Trophoblast cell (in vitro differentiated cells and primary cell): Measurements from ENCODE around the gene SIGLEC11.
"Not testable (repeated sequence)": the region's sequence is repeated elsewhere in the genome, so short reads cannot be mapped to it uniquely, and the experiment has no call there.

ENCODE experiments used
- DNase-seq, 2 donors: peaks; one replicate each; pipeline ENCODE4 v3.0.0-alpha.2; 2016
- H2AFZ ChIP-seq: 2 replicates; pipeline ENCODE4 v1.6.1; 2013; ENCODE audit warnings: low read length, moderate library complexity, mild to moderate bottlenecking; ENCODE audit not compliant: insufficient read depth, poor library complexity
- H2AK5ac ChIP-seq: 2 replicates; pipeline ENCODE4 v1.6.1; 2013; ENCODE audit warnings: mild to moderate bottlenecking, low read length
- H2BK120ac ChIP-seq: 2 replicates; pipeline ENCODE4 v1.6.1; 2013; ENCODE audit warnings: low read length, mild to moderate bottlenecking, moderate library complexity; ENCODE audit not compliant: insufficient read depth, poor library complexity
- H2BK12ac ChIP-seq: 2 replicates; pipeline ENCODE4 v1.6.1; 2013; ENCODE audit warnings: mild to moderate bottlenecking, low read length, moderate library complexity
- H2BK5ac ChIP-seq: 2 replicates; pipeline ENCODE4 v1.6.1; 2013; ENCODE audit warnings: low read length, low read depth, moderate library complexity, mild to moderate bottlenecking; ENCODE audit not compliant: poor library complexity
- H3K14ac ChIP-seq: 2 replicates; pipeline ENCODE4 v1.6.1; 2013; ENCODE audit warnings: mild to moderate bottlenecking, low read length
- H3K18ac ChIP-seq: 2 replicates; pipeline ENCODE4 v1.6.1; 2013; ENCODE audit warnings: mild to moderate bottlenecking, low read length
- H3K23ac ChIP-seq: 2 replicates; pipeline ENCODE4 v1.6.1; 2013; ENCODE audit warnings: low read length
- H3K27ac ChIP-seq: 2 replicates; pipeline ENCODE4 v1.5.1; 2013; ENCODE audit warnings: low read depth, mild to moderate bottlenecking, inconsistent platforms, low read length, moderate library complexity
- H3K27me3 ChIP-seq: 2 replicates; pipeline ENCODE4 v1.6.1; 2013; ENCODE audit warnings: inconsistent platforms, mild to moderate bottlenecking, low read length, moderate library complexity; ENCODE audit not compliant: insufficient read depth
- H3K36me3 ChIP-seq, 2 experiments: 1 replicate in 1 of 2; 2 replicates in 1 of 2; pipeline ENCODE4 v1.6.1; 2013; ENCODE audit warnings: low read length in 2 of 2, mild to moderate bottlenecking in 2 of 2, moderate library complexity in 1 of 2; ENCODE audit not compliant: insufficient read depth in 2 of 2, control insufficient read depth in 1 of 2
- H3K4ac ChIP-seq: 2 replicates; pipeline ENCODE4 v1.6.1; 2013; ENCODE audit warnings: low read depth, mild to moderate bottlenecking, low read length, moderate library complexity
- H3K4me1 ChIP-seq, 2 experiments: 1 replicate in 1 of 2; 2 replicates in 1 of 2; pipeline ENCODE4 v1.6.1; 2013; ENCODE audit warnings: low read length in 2 of 2, mild to moderate bottlenecking in 2 of 2, moderate library complexity in 1 of 2; ENCODE audit not compliant: insufficient read depth in 2 of 2, control insufficient read depth in 1 of 2
- H3K4me2 ChIP-seq: 2 replicates; pipeline ENCODE4 v1.6.1; 2013; ENCODE audit warnings: inconsistent platforms, mild to moderate bottlenecking, low read length, moderate library complexity
- H3K4me3 ChIP-seq: 2 replicates; pipeline ENCODE4 v1.5.1; 2013; ENCODE audit warnings: mild to moderate bottlenecking, low read depth, low read length, inconsistent platforms
- H3K79me1 ChIP-seq: one replicate; pipeline ENCODE4 v1.6.1; 2013; ENCODE audit warnings: low read length
- H3K79me2 ChIP-seq: 2 replicates; pipeline ENCODE4 v1.6.1; 2013; ENCODE audit warnings: low read length, mild to moderate bottlenecking; ENCODE audit not compliant: control insufficient read depth, insufficient read depth, poor library complexity
- H3K9ac ChIP-seq: 2 replicates; pipeline ENCODE4 v1.6.1; 2013; ENCODE audit warnings: mild to moderate bottlenecking, low read length
- H3K9me3 ChIP-seq: 2 replicates; pipeline ENCODE4 v1.6.1; 2013; ENCODE audit warnings: low read depth, mild to moderate bottlenecking, control low read depth, inconsistent platforms, low read length; ENCODE audit not compliant: insufficient read depth
- H4K12ac ChIP-seq: 2 replicates; pipeline ENCODE4 v1.6.1; 2013; ENCODE audit warnings: low read depth, mild to moderate bottlenecking, low read length, moderate library complexity
- H4K8ac ChIP-seq: 2 replicates; pipeline ENCODE4 v1.6.1; 2013; ENCODE audit warnings: low read depth, mild to moderate bottlenecking, low read length, moderate library complexity
- H4K91ac ChIP-seq: one replicate; pipeline ENCODE4 v1.6.1; 2013; ENCODE audit warnings: low read depth, mild to moderate bottlenecking, low read length, moderate library complexity
- WGBS: extraction: QIAGEN DNeasy Blood & Tissue Kit; methylation state at CpG from one replicate; pipeline ENCODE4 v1.1.7; 2013; ENCODE audit warnings: missing lambda C conversion rate; ENCODE audit not compliant: insufficient read length, insufficient coverage; ENCODE audit errors: extremely low coverage; 5-methylcytosine and 5-hydroxymethylcytosine counted together

SIGLEC11 gene

DNA sequence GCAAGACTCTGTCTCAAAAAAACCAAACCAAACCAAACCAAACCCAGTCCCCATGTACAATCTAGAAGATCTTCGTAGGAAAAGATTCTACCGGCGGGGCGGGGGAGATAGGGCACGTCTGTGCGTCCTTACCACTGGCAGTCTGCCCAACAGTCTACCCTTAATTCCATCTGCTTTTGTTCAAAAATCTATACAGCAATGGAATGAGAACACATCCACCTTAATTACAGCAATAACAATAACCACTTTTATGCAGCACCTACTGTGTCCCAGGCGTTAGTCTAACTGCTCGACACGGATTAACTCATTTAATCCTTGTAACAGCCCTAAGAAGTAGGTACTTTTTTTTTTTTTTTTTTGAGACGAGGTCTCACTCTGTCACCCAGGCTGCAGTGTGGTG, 34.5 kb downstream of the SIGLEC11 start:
- no CpG with 5 or more reads among the region's 10 CpGs for WGBS

GRCh38 chr19:49925486-49925885, 35.5 kb downstream of the SIGLEC11 start:
- H4K91ac ChIP-seq: no peak overlapping the region
- WGBS: no CpG with 5 or more reads among the region's 5 CpGs
- H3K18ac ChIP-seq: no peak overlapping the region
- H3K9me3 ChIP-seq: peaks cover under 1% of the 10 kb centered on the region
- H3K27ac ChIP-seq: no peak overlapping the region
- H2AFZ ChIP-seq: no peak overlapping the region
- no peak overlapping the region for H4K12ac ChIP-seq
- H3K23ac ChIP-seq: no peak overlapping the region
- peaks cover 16% of the 10 kb centered on the region for H3K79me2 ChIP-seq
- no peak overlapping the region for H4K8ac ChIP-seq
- no peak overlapping the region for H3K4me2 ChIP-seq
- H2BK12ac ChIP-seq: no peak overlapping the region
- no peak overlapping the region for H3K14ac ChIP-seq
- no peak overlapping the region for H2AK5ac ChIP-seq
- no peak for DNase-seq
- H3K27me3 ChIP-seq: no peaks in the 10 kb centered on the region
- H3K4me1 ChIP-seq: peaks cover 7 to 8% of the 10 kb centered on the region in 2 experiments
- H3K9ac ChIP-seq: no peak overlapping the region
- H3K4ac ChIP-seq: peak overlapping the region; percentile 57
- H2BK120ac ChIP-seq: no peak overlapping the region
- H2BK5ac ChIP-seq: no peak overlapping the region
- H3K4me3 ChIP-seq: no peak overlapping the region
- peaks cover 11% of the 10 kb centered on the region for H3K79me1 ChIP-seq
- H3K36me3 ChIP-seq: peaks cover 52 to 59% of the 10 kb centered on the region in 2 experiments

More for the DNA sequence above, 34.5 kb downstream of the SIGLEC11 start:
- H3K23ac ChIP-seq: no peak overlapping the region
- H2BK5ac ChIP-seq: no peak overlapping the region
- peaks cover 11% of the 10 kb centered on the region for H3K79me1 ChIP-seq
- no peak overlapping the region for H4K12ac ChIP-seq
- H2BK120ac ChIP-seq: no peak overlapping the region
- H3K9me3 ChIP-seq: peaks cover 2% of the 10 kb centered on the region
- H3K27me3 ChIP-seq: no peaks in the 10 kb centered on the region
- H3K9ac ChIP-seq: no peak overlapping the region
- peaks cover 15% of the 10 kb centered on the region for H3K79me2 ChIP-seq
- H3K4me2 ChIP-seq: no peak overlapping the region
- peak overlapping the region; percentile 37 for H3K4ac ChIP-seq
- H2AFZ ChIP-seq: no peak overlapping the region
- no peak for DNase-seq
- H4K91ac ChIP-seq: no peak overlapping the region
- H3K4me3 ChIP-seq: no peak overlapping the region
- peaks cover 46 to 48% of the 10 kb centered on the region in 2 experiments for H3K36me3 ChIP-seq
- H3K27ac ChIP-seq: no peak overlapping the region
- H4K8ac ChIP-seq: no peak overlapping the region
- no peak overlapping the region for H2AK5ac ChIP-seq
- no peak overlapping the region for H3K18ac ChIP-seq
- no peak overlapping the region for H2BK12ac ChIP-seq
- no peak overlapping the region for H3K14ac ChIP-seq
- H3K4me1 ChIP-seq: peaks cover 6 to 8% of the 10 kb centered on the region in 2 experiments

- peaks cover 11% of the 10 kb centered on the region for H3K79me1 ChIP-seq
- peak overlapping the region; percentile 52 for H3K4ac ChIP-seq
- not testable (repeated sequence) for H2BK5ac ChIP-seq, H3K18ac ChIP-seq, H2BK120ac ChIP-seq, H3K4me2 ChIP-seq, H4K12ac ChIP-seq, H3K9me3 ChIP-seq, H4K91ac ChIP-seq, H3K14ac ChIP-seq, H2AK5ac ChIP-seq, H3K9ac ChIP-seq, H4K8ac ChIP-seq, H3K23ac ChIP-seq, DNase-seq, H3K4me3 ChIP-seq, H3K27me3 ChIP-seq, H3K4me1 ChIP-seq, H2AFZ ChIP-seq, H3K27ac ChIP-seq, H2BK12ac ChIP-seq
- peaks cover 52 to 60% of the 10 kb centered on the region in 2 experiments for H3K36me3 ChIP-seq
- WGBS: no CpG with 5 or more reads among the region's 13 CpGs
- H3K79me2 ChIP-seq: peaks cover 18% of the 10 kb centered on the region
Measured at GRCh38 chr19:49924881-49925210, 36.1 kb downstream of the SIGLEC11 start.

GRCh38 chr19:49924004-49924880, 36.7 kb downstream of the SIGLEC11 start:
- no CpG with 5 or more reads among the region's 25 CpGs for WGBS

More at GRCh38 chr19:49924004-49924880, 36.7 kb downstream of the SIGLEC11 start:
- Histone ChIP-seq H2BK5ac (no peak overlapping the region), H3K4ac (peak overlapping the region; percentile 52), H3K79me2 (peaks cover 17% of the 10 kb centered on the region), H3K27ac (no peak overlapping the region), H2BK120ac (no peak overlapping the region), H3K4me2 (no peak overlapping the region), H3K18ac (no peak overlapping the region), H4K12ac (no peak overlapping the region), H4K8ac (no peak overlapping the region), H3K9me3 (no peaks in the 10 kb centered on the region), H3K23ac (no peak overlapping the region), H3K14ac (no peak overlapping the region), H4K91ac (no peak overlapping the region), H3K9ac (no peak overlapping the region), H2BK12ac (no peak overlapping the region), H2AFZ (no peak overlapping the region), H3K36me3 (peaks cover 52 to 63% of the 10 kb centered on the region in 2 experiments), H3K27me3 (no peaks in the 10 kb centered on the region), H3K4me3 (peak overlapping the region; percentile 8), H3K79me1 (peaks cover 6% of the 10 kb centered on the region), H3K4me1 (peaks cover 8% of the 10 kb centered on the region in 2 experiments), H2AK5ac (no peak overlapping the region)
- no peak for DNase-seq
